Epithelial cell of prostate (primary cell): ENCODE results near the gene SRPRA.

Experiments
- DNase-seq: peaks from one replicate; pipeline ENCODE4 v3.0.0-alpha.2; 2011; ENCODE audit warnings: low read depth, low spot score
- H3K27ac ChIP-seq: fragments of 450-650 bp; 2 replicates; pipeline ENCODE4 v1.5.1; 2017; ENCODE audit warnings: mild to moderate bottlenecking

Gene SRPRA

DNA sequence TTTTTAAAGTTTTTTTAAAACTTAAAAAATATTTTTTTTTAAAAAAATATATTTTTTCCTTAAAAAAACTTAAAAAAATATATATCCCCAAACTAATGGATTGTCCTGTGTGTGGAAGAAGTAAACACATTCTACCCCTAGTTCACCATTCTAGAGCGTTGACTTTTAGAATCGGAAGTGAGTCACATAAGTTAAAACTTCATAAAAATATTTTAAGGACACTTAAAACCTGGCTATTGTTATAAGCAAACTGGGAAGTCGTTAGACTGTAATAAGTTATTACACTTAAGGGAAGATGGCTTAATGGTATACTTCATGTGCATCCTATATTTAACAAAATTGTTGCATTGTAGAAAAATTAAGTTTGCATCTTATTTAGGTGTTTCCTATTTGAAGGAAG lies 36.0 kb downstream of the SRPRA start:
- no peak for DNase-seq

DNA sequence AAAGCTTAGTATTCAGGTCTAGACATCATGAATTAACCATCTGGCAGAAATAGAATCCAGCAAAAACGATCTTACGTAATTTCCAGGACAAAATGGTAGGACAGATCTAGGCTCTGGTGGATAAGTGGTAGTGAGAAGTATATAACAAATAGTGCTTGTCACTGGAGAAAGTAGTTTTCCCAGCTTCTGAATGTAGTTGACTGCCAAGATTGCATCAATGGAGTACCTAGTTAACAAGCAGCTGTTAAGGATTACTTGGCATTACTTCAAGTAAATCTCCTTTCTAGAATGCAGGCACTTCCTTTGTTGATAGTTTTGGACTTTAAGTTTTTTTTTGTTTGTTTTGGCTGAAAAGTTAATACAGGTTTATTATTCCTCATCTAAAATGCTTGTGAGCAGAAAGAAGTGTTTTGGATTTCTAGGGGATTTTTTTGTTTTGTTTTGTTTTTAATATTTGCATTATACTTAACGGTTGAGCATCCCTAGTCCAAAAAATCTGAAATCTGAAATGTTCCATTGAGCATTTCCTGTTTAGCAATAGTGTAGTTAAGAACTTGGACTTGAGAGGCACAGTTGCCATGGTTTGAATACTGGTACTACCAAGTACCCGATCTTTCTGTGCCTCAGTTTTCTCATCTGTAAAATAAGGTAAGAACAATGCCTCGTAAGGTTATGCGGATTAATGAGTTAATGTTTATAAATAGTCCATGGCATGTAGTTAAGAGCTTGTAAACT lies 36.8 kb downstream of the SRPRA start:
- H3K27ac ChIP-seq: no peak overlapping the region
- no peak for DNase-seq

More for the DNA sequence above, 36.0 kb downstream of the SRPRA start:
- no peak overlapping the region for H3K27ac ChIP-seq

DNA sequence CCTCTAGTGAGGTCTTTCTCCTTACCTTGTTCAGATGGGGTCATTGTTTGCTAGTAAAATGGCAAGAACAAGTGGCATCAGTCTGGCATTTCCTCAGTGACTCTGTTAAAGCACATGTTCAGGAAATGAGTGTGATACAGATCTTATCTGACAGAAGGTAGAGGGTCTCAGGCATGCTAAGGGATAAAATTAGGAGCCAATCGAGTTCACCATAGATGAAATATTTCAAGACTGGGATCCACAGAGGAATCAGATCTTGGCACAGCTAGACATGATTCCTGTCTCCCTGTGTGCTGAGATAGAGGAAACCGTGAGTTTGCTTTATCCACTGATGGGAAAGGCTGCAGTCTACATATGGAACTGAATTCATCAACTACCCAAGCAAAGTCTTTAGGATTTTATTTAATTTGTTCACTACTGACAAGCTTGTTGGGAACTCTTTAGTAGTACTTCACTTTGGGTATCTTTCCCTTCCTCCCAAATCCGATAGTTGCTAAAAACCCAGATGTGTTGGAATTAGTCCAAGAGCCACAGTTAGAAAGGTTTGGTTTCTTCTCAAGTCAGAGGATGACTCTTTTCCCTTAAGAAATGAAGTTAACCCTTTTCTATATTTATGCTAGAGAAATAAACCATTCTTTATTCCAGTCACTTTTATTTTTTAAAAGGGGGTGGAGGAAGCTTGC lies 38.7 kb downstream of the SRPRA start:
- DNase-seq: no peak
- no peak overlapping the region for H3K27ac ChIP-seq

- no peak for DNase-seq
- no peak overlapping the region for H3K27ac ChIP-seq
Observed at GRCh38 chr11:126226334-126227084, 42.2 kb downstream of the SRPRA start.

- H3K27ac ChIP-seq: no peak overlapping the region
- DNase-seq: no peak
Observed at GRCh38 chr11:126225295-126225665, 43.4 kb downstream of the SRPRA start.

- DNase-seq: no peak
Observed at GRCh38 chr11:126224647-126225294, 43.9 kb downstream of the SRPRA start.

GRCh38 chr11:126219547-126219946 lies 49.1 kb downstream of the SRPRA start:
- H3K27ac ChIP-seq: no peak overlapping the region
- DNase-seq: no peak

More at GRCh38 chr11:126224647-126225294, 43.9 kb downstream of the SRPRA start:
- H3K27ac ChIP-seq: no peak overlapping the region

DNA sequence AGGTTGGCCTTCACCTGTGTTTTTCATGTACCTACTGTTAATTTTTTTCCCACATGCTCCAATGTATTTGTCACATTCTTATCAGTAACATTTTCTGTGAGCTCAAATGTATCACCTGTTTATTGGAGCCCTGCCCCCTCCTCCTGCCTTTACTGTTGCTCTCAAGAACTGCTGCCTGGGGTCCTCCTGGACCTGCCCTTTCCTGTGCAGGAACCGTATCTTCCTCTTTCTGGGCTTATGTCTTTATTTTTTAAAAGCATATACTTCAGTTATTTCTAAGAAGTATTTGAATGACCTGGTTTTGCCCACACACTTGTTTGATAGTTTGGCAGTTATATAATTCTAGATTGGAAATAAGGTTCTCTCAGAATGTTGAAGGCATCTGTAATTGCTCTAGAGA lies 51.2 kb downstream of the SRPRA start:
- no peak overlapping the region for H3K27ac ChIP-seq
- DNase-seq: no peak

DNA sequence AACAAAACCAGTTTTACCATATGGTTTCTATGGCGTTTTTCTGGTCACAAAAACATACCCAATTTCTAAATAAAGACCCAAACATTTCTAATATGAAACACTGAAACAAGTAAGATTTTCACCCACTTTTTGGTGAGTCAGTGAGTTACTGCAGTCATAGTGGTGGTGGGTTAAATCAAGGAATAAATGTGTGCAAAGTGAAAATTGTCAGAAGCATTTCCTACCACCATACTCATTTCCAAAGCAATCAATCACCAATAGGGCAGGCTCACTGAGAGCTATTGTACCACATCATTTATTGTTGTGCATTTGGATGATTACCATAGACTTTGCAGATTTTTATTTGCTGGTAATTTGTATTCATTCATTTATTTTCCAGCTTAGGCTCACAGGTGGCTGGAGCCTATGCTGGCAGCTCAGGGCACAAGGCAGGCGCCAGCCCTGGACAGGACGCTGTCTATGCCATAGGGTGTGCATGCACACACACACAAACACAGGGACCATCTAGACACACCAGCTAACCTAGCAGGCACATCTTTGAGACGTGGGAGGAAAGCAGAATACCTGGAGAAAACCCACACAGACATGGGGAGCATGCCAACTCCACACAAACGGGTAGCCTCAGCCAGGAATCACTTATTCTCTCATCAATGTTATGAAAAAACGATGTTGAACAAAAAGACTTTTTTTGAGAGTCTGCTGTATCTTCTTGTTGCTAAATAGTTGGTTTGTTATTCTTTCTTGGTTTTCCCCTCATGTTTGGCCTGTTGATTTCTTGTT lies 52.0 kb downstream of the SRPRA start:
- no peak overlapping the region for H3K27ac ChIP-seq
- DNase-seq: no peak

GRCh38 chr11:126214841-126215240 lies 53.9 kb downstream of the SRPRA start:
- H3K27ac ChIP-seq: no peak overlapping the region
- no peak for DNase-seq

- no peak overlapping the region for H3K27ac ChIP-seq
- DNase-seq: no peak
Observed at GRCh38 chr11:126214441-126214840, 54.3 kb downstream of the SRPRA start.
